NCI-H748 (cell line): ENCODE data around the gene GPR25.

Source experiments
- DNase-seq: peaks from one replicate; lab custom pipeline; 2025; ENCODE audit not compliant: unreplicated experiment; lab: John Stamatoyannopoulos, UW

The GPR25 gene

DNA sequence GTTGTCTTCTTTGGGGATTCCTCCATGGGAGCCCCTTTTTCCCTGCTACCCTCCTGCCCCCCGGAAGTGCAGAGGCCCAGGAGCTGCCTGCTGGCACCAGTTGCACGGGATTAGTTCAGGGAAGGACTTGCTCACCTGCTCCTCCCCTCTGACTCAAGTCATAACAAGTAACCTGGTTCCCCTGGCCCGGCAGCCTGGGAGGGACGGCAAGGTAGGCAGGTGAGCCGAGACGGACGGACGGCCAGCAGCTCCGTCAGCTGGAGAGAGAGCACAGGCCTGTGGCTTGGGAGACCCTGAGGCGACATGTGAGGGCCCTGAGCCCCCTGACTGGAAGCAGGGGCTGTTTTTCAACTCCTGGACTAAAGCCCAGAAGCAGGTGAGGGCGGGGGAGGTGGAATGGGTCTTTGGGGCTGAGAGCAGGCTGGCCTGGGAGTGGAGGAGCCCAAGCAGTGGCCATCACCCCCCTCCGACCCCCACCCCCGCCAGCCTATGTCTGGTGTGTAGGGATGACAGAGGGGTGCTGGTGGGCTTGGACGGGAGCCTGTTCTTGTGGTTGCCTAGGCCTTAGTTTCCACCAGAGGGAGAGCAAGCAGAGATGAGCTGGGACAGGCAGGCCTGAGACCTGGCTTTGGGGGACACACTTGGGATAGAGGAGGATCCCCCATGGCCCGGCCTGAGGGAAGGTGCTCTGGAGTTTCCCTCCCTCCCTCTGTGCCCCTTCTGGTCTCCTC, 22.1 kb downstream of the GPR25 start, which contains the start of gene INAVA:
TSS of gene INAVA (plus strand) at position 189 of the 731 bp plus-strand sequence. CDS start 3,501 bp downstream, outside the sequence.
- no peak for DNase-seq

DNA sequence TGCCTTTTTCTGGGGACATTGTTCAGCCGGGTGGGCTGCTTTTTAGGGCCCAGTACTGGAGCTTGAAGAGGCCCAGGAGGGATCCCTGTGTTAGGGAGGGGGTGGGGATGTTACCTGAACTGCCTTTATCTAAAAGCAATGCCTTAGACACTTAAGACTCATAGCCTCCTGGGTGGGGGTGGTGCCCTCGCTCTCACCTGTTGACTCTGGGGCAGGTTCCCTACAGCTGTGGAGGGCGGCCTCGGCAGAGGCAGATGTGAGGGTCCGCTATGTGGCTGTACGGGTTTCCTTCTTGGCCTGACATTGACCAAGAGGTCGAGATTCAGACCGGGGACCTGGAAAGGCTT, 22.6 kb downstream of the GPR25 start:
- no peak for DNase-seq

DNA sequence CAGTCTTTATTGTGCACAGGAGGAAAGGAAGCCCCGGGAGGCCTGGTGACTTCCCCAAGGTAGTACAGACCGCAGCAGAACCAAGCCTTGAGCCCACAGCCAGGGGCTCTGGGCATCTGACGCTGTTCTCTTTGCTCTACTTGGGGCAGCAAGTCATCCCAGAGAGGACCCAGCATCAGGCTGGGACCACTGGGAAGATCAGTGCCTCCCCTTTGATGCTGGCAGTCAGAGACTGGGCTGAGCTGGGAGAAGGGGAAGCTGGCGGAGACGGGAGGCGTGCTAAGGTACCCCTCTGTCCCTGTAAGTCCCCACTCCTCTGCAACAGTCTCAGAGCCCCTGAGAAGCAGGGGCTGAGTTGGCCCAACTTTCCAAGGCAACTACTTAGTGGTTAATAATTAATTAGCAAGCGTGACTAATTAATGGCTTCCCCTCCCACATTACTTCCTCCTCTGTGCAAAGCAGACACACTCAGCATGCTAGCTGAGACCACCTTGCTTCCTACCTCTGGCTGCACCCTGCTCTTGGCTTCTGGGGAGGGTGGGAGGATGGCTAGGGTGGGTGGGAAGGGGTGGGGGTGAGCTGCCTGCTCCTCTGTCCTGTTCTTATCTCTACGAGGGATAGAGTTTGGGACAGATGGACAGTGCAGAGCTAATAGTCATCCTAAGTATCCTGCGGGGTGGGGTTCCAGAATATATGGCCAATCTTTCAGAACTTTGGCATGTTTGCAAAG, 23.2 kb downstream of the GPR25 start:
- DNase-seq = no peak

DNA sequence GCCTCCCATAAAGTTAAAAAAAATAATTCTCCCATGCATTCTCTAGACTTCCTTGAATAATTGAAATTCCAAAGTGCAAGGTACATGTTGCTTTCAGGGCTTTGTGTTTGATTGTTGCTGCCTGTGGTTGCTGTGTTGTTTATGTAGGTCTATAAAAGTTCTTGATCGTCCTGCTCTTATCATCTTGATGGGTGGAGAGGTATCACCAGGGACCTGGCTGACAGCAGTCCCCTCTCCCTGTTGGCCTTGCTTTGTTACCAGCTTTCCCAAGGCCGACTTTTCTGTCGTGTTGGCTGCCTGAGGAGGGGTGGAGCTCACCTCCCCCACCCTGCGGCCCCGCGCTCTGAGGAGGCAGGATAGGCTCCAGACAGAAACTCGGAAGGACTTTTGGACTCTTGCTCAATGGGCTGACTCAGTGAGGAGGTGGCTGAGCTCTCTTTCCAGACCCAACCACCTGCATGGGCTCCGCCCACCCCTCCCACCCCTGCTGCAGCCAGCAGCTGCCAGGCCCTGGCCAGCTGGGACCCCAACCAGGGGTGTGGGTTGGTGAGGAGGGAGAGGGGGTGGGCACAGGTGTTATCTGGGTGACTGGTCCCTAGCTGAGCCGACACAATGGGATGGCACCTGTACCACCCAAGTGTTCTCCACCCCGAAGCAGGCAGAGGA, 23.9 kb downstream of the GPR25 start:
- DNase-seq = no peak

DNA sequence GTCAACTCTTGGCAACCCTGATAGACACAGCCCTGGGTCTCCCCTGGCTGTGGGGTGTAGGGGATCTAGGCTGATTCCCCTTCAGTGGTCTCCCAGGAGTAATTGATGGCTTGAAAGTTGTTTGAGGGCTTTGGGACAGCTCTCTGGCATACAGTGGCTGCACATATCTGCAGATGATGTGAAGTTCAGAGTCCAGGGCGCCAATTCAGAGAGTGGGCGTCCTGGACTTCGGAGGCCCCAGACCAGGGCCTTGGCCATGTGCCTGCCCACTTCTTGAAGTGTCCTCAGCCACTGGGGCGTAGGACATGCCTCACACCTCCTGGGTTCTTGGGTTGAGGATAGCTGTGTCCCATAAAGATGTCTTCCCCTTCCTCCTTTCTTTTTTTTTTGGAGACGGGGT, 24.5 kb downstream of the GPR25 start:
- no peak for DNase-seq

- DNase-seq = no peak
These were observed 26.2 kb downstream of the GPR25 start for GRCh38 chr1:200899015-200899386.

DNA sequence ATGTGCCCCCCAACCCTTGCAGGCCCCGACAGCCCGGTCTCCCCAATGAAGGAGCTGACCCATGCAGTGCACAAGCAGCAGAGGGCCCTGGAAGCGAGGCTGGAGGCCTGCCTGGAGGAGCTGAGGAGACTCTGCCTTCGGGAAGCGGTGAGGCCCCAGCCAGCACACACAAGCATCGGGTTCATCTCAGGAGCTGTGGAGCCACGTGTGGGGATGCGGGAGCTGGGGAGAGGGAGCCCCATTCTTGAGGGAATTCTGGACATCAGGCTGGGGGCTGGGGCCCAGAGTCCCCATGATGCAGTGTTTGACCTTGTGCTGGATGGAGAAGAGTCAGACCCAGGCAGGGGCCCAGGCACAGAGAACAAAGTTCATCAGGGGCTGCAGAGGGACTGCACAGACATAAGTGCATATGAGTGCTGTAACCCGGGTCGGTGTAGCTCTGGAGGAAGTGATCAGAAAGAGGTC, 26.7 kb downstream of the GPR25 start:
- DNase-seq = no peak

DNA sequence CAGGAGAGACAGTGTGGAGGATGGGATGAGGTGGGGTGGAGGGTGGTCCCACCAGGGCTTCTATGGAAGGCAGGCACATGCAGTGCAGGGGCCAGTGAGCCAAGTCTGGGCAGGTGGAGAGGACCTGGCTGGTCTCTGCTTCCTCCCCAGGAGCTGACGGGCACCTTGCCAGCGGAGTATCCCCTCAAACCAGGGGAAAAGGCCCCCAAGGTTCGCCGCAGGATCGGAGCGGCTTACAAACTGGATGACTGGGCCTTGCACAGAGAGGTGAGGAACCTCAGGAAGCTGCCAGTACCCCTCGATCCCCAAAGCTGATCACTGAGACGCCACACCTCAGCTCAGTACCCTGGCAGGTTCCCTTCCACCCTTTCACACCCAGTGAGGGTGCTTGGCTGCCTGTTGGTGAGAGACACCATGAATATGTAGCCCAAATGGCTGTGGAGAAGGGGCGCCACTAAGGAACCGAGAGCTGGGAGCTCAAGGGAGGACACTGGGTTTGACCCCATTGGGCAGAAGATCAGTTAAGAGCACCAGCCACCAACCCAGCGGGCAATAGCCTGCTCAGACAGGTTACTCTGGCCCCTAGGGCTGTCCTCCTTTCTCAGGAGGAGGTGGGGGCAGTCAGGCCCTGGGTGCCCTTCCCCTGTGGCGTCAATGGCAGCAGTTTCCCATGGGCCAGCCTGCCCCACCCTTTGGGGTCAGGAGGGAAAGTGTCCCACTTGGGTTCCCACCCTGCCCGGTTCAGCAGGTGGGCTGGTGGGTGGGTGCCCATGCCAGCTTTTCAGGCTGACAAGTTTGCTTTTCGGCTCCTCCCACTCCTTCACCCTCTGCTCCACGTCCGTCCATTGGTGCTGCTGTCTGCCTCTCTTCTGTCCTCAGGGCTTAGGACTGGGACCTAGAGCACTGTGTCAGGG, 27.4 kb downstream of the GPR25 start:
- no peak for DNase-seq

DNA sequence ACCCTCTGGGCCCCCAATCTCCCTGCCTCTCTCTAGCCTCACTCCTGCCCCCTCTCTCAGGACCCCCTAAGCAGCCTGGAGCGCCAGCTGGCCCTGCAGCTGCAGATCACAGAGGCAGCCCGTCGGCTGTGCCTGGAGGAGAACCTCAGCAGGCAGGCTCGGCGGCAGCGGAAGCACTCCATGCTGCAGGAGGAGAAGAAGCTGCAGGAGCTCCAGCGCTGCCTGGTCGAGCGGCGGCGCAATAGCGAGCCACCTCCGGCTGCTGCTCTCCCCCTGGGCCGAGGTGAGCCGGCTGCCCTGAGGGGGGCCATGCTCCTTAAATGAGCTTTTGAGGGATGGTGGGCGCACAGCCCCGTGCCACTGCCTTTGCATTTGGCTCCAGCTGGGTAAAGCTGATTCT, 28.1 kb downstream of the GPR25 start:
- no peak for DNase-seq

GRCh38 chr1:200901350-200901749, 28.6 kb downstream of the GPR25 start:
- DNase-seq = no peak

- no peak for DNase-seq
These were observed 29.1 kb downstream of the GPR25 start for GRCh38 chr1:200901796-200902444.

DNA sequence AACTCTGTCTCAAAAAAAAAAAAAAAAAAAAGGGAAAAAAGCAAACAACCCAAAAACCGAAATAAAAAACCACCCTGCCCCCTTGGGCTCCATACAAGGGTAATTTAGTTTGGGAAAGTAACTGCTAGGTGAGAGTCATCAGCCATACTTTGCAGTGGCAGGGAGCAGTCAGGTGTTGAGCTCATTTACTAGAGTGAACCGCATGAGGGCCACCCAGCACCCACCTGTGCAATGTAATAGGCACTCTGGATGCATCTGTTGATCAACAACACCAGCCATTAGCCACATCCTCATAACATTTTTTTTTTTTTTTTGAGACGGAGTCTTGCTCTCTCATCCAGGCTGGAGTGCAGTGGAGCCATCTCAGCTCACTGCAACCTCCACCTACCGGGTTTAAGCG, 31.0 kb downstream of the GPR25 start:
- DNase-seq = no peak

GRCh38 chr1:200904772-200905171, 32.0 kb downstream of the GPR25 start:
- no peak for DNase-seq

- no peak for DNase-seq
These were observed 32.8 kb downstream of the GPR25 start for GRCh38 chr1:200905411-200906052.

- no peak for DNase-seq
These were observed 33.7 kb downstream of the GPR25 start for GRCh38 chr1:200906491-200906890.

DNA sequence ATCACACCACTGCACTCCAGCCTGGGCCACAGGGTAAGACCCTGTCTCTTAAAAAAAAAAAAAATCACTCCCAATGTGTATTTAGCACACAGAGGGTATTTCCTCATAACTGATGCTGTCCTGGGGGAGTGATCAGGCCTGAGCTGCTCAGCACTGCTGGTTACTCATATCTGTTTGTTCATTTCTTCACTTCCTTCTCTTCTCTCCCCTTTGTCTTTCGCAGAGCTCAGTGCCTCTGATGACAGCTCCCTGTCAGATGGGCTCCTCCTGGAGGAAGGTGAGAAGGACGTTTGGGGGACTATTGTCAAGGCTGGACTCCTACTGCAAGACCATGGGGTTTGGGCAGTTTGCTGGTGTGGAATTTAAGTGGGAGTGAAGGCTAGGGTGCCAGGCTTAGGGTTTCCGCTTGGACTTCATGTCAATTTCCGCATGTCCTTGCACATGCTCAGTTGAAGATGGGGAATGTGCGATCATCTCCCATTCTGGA, 34.9 kb downstream of the GPR25 start:
- DNase-seq = no peak

DNA sequence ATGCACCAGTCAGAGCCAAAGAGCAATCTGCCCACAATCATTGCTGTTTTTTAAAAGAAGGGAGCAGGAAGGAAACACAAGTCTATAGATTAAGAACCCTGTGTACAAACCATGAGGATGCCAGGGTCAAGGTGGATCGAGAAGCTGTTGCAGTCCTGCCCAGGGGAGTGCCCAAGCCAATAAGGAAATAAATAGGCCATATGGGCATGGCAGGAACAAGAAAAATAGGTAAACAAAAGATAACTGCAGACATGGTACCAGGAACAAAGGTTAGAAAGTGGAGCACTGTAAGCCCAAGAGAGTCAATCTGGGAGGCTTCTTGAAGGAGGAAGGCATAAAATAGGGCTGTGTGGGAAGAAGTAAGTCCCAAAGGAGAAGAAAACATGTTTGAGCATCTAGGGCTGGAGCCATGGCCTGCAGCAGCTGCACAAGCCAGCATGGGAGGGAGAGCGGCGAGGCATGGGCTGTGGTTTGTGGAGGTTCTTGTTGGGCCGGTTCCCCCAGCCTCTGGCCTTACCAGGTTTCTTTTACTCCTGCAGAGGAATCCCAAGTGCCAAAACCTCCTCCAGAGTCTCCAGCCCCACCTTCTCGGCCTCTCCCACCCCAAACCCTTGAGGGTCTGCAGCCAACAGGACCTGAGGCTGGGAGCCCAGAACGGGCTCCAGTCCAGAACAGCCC, 35.5 kb downstream of the GPR25 start:
- no peak for DNase-seq

DNA sequence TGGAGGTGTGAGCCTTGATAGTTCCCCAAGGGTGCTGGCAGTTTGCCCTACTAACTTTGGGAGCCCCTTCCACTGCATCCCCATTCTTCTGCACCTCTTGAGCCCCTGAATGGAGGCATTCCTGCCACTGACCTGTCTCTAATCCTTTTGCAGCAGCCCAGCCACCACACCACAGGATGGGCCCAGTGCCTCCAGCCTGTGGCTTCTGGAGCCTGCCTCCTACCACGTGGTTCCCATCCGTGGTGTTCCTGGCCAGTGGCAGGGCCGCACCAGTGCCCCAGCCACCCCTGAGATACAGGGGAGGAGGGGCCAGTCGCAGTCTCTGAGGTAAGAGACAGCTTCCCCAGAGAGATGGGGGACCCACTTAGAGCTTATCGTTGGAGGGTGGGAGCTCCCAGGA, 36.3 kb downstream of the GPR25 start:
- DNase-seq = no peak

DNA sequence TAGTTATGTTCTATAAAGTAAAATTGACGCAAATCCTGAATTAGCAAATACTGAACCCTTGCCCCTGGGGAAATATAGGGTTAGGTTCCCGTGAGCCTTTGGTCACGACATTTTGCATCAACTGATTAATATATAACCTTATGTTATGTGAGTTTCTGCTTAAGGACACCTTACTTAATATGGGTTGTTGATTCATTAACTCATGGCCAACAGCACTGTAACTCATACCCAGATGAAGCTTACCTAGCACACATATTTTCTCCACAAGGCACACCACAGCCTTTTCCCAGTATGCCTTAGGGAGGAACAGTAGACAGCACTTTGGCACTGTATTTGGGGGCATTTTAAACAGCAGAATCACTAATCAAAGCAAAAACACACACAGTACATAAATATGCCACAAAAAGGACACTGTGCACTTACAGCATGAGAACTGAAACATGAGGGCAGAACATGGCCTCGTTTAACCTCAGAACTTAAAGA, 37.0 kb downstream of the GPR25 start:
- DNase-seq = no peak
